HepG2 (cell line): Measurements from ENCODE around the gene SLIT1. TPM values are rescaled to one million over a fixed set of nuclear protein-coding genes. Genes with fewer than 3 reads are reported as not detected.

ENCODE experiments used
- ATAC-seq: fragments of 200-7000 bp; cut with Tn5 transposase; 3 replicates; pipeline ENCODE4 v1.9.1; 2020; ENCODE audit warnings: mild to moderate bottlenecking, moderate library complexity
- BruUV-seq: library from RNA; stranded (reverse); fragments of 400-500 nt; replicated peaks from 2 replicates; lab custom pipeline; 2021; lab: Mats Ljungman, UMichigan
- CTCF ChIA-PET: fragments of 300-600 bp; formaldehyde crosslinking; extraction: SDS; loops from one replicate; lab custom pipeline; 2021; ENCODE audit warnings: low total read pairs, inconsistent platforms, low intra/inter-chr PET ratio; lab: Yijun Ruan, JAX
- POLR2A ChIA-PET: fragments of 350-600 bp; sonication (Branson Sonifier 250); formaldehyde crosslinking; loops from one replicate; lab custom pipeline; 2020; ENCODE audit warnings: antibody characterized with exemption, inconsistent platforms; lab: Yijun Ruan, JAX
- DNase-seq: peaks from one replicate; pipeline ENCODE4 v3.0.0-alpha.2; 2015; ENCODE audit warnings: low spot score
- FAIRE-seq: peaks from 3 replicates; lab custom pipeline; 2011; peaks lifted over from hg19 to GRCh38; lab: Jason Lieb, UNC
- H2AFZ ChIP-seq: one replicate; pipeline ENCODE4 v1.6.1; 2011; ENCODE audit warnings: low read length, inconsistent platforms
- H3K27ac ChIP-seq: fragments of 300-600 bp; 3 replicates; pipeline ENCODE4 v1.8.0; 2011; ENCODE audit warnings: mixed run types, mild to moderate bottlenecking, mixed read lengths, low read length, inconsistent platforms; ENCODE audit not compliant: insufficient read depth; ENCODE audit errors: extremely low read length
- H3K27me3 ChIP-seq, 2 experiments: fragments of 200-600 bp in 1 of 2; 2 replicates in 1 of 2; 3 replicates in 1 of 2; pipeline versions ENCODE4 v1.6.0 to v1.8.0; 2011; ENCODE audit warnings: low read length in 2 of 2, mild to moderate bottlenecking in 2 of 2, moderate library complexity in 2 of 2, inconsistent platforms in 1 of 2; ENCODE audit not compliant: insufficient read depth in 2 of 2, control insufficient read depth in 1 of 2
- H3K36me3 ChIP-seq, 2 experiments: fragments of 200-600 bp in 1 of 2; replicated peaks in 1 of 2; 2 replicates in 1 of 2; 3 replicates in 1 of 2; pipeline versions ENCODE4 v1.5.1 to v1.8.0; 2011; ENCODE audit warnings: low read length in 2 of 2, inconsistent platforms in 1 of 2; ENCODE audit not compliant: insufficient read depth in 2 of 2, control insufficient read depth in 1 of 2
- H3K4me1 ChIP-seq: 2 replicates; pipeline ENCODE4 v1.5.1; 2012; ENCODE audit warnings: low read length, inconsistent platforms; ENCODE audit not compliant: insufficient read depth
- H3K4me2 ChIP-seq: 2 replicates; pipeline ENCODE4 v1.6.0; 2011; ENCODE audit warnings: low read depth, low read length, inconsistent platforms
- H3K4me3 ChIP-seq, 3 experiments: fragments of 200-600 bp in 1 of 3; sonication (generic), shearing (Covaris generic) in 1 of 3; replicated peaks in 1 of 3; 2 replicates each; pipeline ENCODE4 v1.5.1; 2011 to 2016; ENCODE audit warnings: low read length in 3 of 3, inconsistent platforms in 2 of 3, low read depth in 2 of 3, mild to moderate bottlenecking in 2 of 3, control low read depth in 1 of 3, mixed read lengths in 1 of 3; ENCODE audit not compliant: insufficient read depth in 1 of 3
- H3K79me2 ChIP-seq: one replicate; pipeline ENCODE4 v1.6.1; 2011; ENCODE audit warnings: low read length, inconsistent platforms; ENCODE audit not compliant: insufficient read depth
- H3K9ac ChIP-seq: 2 replicates; pipeline ENCODE4 v1.6.0; 2011; ENCODE audit warnings: mild to moderate bottlenecking, low read depth, low read length, inconsistent platforms; ENCODE audit not compliant: insufficient read depth
- H3K9me3 ChIP-seq: 2 replicates; pipeline ENCODE4 v1.5.1; 2012; ENCODE audit warnings: mild to moderate bottlenecking, low read length
- H4K20me1 ChIP-seq: 2 replicates; pipeline ENCODE4 v1.6.0; 2011; ENCODE audit warnings: inconsistent platforms, mild to moderate bottlenecking, low read length, moderate library complexity; ENCODE audit not compliant: insufficient read depth
- AKAP8 ChIP-seq: sonication (generic); formaldehyde crosslinking; IDR thresholded peaks from 2 replicates; pipeline ENCODE4 v1.5.1; 2020; ENCODE audit warnings: mild to moderate bottlenecking, missing genetic modification reagents
- CC2D1A ChIP-seq: sonication (generic); formaldehyde crosslinking; IDR thresholded peaks from 2 replicates; pipeline ENCODE4 v1.8.1; 2023; ENCODE audit warnings: mild to moderate bottlenecking, missing genetic modification reagents
- CSRNP2 ChIP-seq: sonication (generic); formaldehyde crosslinking; conservative IDR thresholded peaks from 2 replicates; pipeline ENCODE4 v1.8.0; 2022; ENCODE audit warnings: low read depth, missing genetic modification reagents
- MED13 ChIP-seq: sonication (generic); formaldehyde crosslinking; IDR thresholded peaks from 2 replicates; pipeline ENCODE4 v1.5.0; 2020; ENCODE audit warnings: missing genetic modification reagents
- MTA3 ChIP-seq: sonication (generic); formaldehyde crosslinking; IDR thresholded peaks from 2 replicates; pipeline ENCODE4 v1.4.0; 2020; ENCODE audit warnings: missing genetic modification reagents
- PAX8 ChIP-seq: sonication (generic); formaldehyde crosslinking; IDR thresholded peaks from 2 replicates; pipeline ENCODE4 v1.8.0; 2022; ENCODE audit warnings: mild to moderate bottlenecking, missing genetic modification reagents, borderline replicate concordance
- RFX5 ChIP-seq: IDR thresholded peaks from 2 replicates; pipeline ENCODE4 v1.6.1; 2011; ENCODE audit warnings: low read depth, low read length, improper control_type of control experiment
- SATB2 ChIP-seq: sonication (generic); formaldehyde crosslinking; IDR thresholded peaks from 2 replicates; pipeline ENCODE4 v1.5.0; 2020; ENCODE audit warnings: missing genetic modification reagents
- TRIM22 ChIP-seq: fragments of 450-650 bp; IDR thresholded peaks from 2 replicates; pipeline ENCODE4 v1.6.1; 2017
- ZNF274 ChIP-seq: sonication (generic); formaldehyde crosslinking; IDR thresholded peaks from 2 replicates; pipeline ENCODE4 v1.5.1; 2020; ENCODE audit warnings: mild to moderate bottlenecking, missing genetic modification reagents
- ZNF83 ChIP-seq: sonication (generic); formaldehyde crosslinking; IDR thresholded peaks from 2 replicates; pipeline ENCODE4 v1.4.0; 2020; ENCODE audit warnings: missing genetic modification reagents, mild to moderate bottlenecking, borderline replicate concordance
- WGBS: methylation state at CpG from one replicate; pipeline ENCODE4 v1.1.6; 2017; ENCODE audit warnings: low lambda C conversion rate; 5-methylcytosine and 5-hydroxymethylcytosine counted together
- in situ Hi-C: cut with HindIII; loops from 2 replicates; pipeline ENCODE4 v1.10.0; 2017; ENCODE audit warnings: low pct_unique_long_range_greater_than_20kb; ENCODE audit not compliant: extremely low pct_ligation_motif_present
- intact Hi-C: fragments of 100-400 bp; cut with micrococcal nuclease; formaldehyde crosslinking; loops from one replicate; pipeline ENCODE4 v1.10.0; 2022; ENCODE audit not compliant: unreplicated experiment
- polyA plus RNA-seq, 8 experiments: library from polyadenylated mRNA; depleted of rRNA in 3 of 8; stranded (reverse) in 7 of 8; unstranded in 1 of 8; fragments of >200 nt; fragmentation: Illumina TruSeq in 4 of 8; extraction: Trizol in 4 of 8; gene quantifications; 2 replicates each; pipeline versions ENCODE4 v1.2.1 to v1.2.3, GENCODE V29; 2011 to 2016; ENCODE audit warnings: low read depth in 4 of 8, missing spikeins in 1 of 8, mixed read lengths in 1 of 8; ENCODE audit not compliant: insufficient read depth in 1 of 8
- total RNA-seq, 5 experiments: library from RNA; depleted of rRNA; stranded (reverse); fragments of >200 nt; fragmentation: Illumina TruSeq; extraction: Trizol; gene quantifications; 2 replicates each; pipeline ENCODE4 v1.2.3, GENCODE V29; 2016; ENCODE audit warnings: low read depth in 1 of 5
- TF ChIP-seq, protein P1 (sequence below): sonication (generic); formaldehyde crosslinking; IDR thresholded peaks from 2 replicates; pipeline ENCODE4 v1.8.0; 2022; ENCODE audit warnings: low read depth, missing genetic modification reagents
- TF ChIP-seq, protein P2 (sequence below): sonication (generic); formaldehyde crosslinking; conservative IDR thresholded peaks from 2 replicates; pipeline ENCODE4 v1.4.0; 2020; ENCODE audit warnings: missing genetic modification reagents
- TF ChIP-seq, protein P3 (sequence below): sonication (generic); formaldehyde crosslinking; IDR thresholded peaks from 2 replicates; pipeline ENCODE4 v1.4.0; 2020; ENCODE audit warnings: missing genetic modification reagents
- TF ChIP-seq, protein P4 (sequence below): sonication (generic); formaldehyde crosslinking; IDR thresholded peaks from 2 replicates; pipeline ENCODE4 v1.5.0; 2020; ENCODE audit warnings: missing genetic modification reagents

Gene SLIT1
- total and polyA plus RNA-seq, 2 of the 13 experiments (the other 11 are each of a cell fraction or from before 2014, with no cell fraction given) = 0.09 to 0.33 TPM

GRCh38 chr10:97222326-97222961 is 36.7 kb upstream of the SLIT1 start:
- intact Hi-C loops = no loop called here
- no peaks in the 10 kb centered on the region for H3K4me1 ChIP-seq
- H3K9me3 ChIP-seq = no peaks in the 10 kb centered on the region
- WGBS = 92% methylated on average over 6 of the region's 6 CpGs
- in situ Hi-C loops = no loop called here
- POLR2A ChIA-PET = interaction anchor here (0.6 kb wide), 1 partner anchor 38 kb away, joined by 3 read pairs; no protein-coding TSS in a partner anchor
- no peak for FAIRE-seq
- DNase-seq = no peak
- H3K4me3 ChIP-seq = no peak overlapping the region
- peaks cover 4% of the 10 kb centered on the region in 2 experiments; a peak in 3 of 5 replicates for H3K36me3 ChIP-seq
- CTCF ChIA-PET = no interaction called here
- no peak overlapping the region for H2AFZ ChIP-seq
- H3K79me2 ChIP-seq = no peaks in the 10 kb centered on the region
- H3K4me2 ChIP-seq = no peak overlapping the region
- no peaks in the 10 kb centered on the region for H4K20me1 ChIP-seq
- ATAC-seq = no peak; the same call in 2 of the 3 replicates
- no peak overlapping the region for H3K9ac ChIP-seq
- no peak overlapping the region for H3K27ac ChIP-seq
- H3K27me3 ChIP-seq = no peaks in the 10 kb centered on the region
- BruUV-seq = no TSS peak
- TF ChIP-seq ZNF274 (CRISPR knock-in tag) (no peak), RFX5 (no peak), CC2D1A (CRISPR knock-in tag) (no peak), MED13 (CRISPR knock-in tag) (no peak), SATB2 (CRISPR knock-in tag) (no peak), PAX8 (no peak), TRIM22 (no peak), ZNF83 (no peak), MTA3 (CRISPR knock-in tag) (no peak), AKAP8 (CRISPR knock-in tag) (no peak), CSRNP2 (CRISPR knock-in tag) (no peak)
- TF ChIP-seq, protein P1, sequence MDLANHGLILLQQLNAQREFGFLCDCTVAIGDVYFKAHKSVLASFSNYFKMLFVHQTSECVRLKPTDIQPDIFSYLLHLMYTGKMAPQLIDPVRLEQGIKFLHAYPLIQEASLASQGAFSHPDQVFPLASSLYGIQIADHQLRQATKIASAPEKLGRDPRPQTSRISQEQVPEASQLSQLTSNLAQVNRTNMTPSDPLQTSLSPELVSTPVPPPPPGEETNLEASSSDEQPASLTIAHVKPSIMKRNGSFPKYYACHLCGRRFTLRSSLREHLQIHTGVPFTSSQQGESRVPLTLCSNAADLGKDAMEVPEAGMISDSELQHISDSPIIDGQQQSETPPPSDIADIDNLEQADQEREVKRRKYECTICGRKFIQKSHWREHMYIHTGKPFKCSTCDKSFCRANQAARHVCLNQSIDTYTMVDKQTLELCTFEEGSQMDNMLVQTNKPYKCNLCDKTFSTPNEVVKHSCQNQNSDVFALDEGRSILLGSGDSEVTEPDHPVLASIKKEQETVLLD (CRISPR knock-in tag) = no peak
- TF ChIP-seq, protein P2, sequence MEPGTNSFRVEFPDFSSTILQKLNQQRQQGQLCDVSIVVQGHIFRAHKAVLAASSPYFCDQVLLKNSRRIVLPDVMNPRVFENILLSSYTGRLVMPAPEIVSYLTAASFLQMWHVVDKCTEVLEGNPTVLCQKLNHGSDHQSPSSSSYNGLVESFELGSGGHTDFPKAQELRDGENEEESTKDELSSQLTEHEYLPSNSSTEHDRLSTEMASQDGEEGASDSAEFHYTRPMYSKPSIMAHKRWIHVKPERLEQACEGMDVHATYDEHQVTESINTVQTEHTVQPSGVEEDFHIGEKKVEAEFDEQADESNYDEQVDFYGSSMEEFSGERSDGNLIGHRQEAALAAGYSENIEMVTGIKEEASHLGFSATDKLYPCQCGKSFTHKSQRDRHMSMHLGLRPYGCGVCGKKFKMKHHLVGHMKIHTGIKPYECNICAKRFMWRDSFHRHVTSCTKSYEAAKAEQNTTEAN = no peak
- TF ChIP-seq, protein P3, sequence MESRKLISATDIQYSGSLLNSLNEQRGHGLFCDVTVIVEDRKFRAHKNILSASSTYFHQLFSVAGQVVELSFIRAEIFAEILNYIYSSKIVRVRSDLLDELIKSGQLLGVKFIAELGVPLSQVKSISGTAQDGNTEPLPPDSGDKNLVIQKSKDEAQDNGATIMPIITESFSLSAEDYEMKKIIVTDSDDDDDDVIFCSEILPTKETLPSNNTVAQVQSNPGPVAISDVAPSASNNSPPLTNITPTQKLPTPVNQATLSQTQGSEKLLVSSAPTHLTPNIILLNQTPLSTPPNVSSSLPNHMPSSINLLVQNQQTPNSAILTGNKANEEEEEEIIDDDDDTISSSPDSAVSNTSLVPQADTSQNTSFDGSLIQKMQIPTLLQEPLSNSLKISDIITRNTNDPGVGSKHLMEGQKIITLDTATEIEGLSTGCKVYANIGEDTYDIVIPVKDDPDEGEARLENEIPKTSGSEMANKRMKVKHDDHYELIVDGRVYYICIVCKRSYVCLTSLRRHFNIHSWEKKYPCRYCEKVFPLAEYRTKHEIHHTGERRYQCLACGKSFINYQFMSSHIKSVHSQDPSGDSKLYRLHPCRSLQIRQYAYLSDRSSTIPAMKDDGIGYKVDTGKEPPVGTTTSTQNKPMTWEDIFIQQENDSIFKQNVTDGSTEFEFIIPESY (CRISPR knock-in tag) = no peak
- TF ChIP-seq, protein P4, sequence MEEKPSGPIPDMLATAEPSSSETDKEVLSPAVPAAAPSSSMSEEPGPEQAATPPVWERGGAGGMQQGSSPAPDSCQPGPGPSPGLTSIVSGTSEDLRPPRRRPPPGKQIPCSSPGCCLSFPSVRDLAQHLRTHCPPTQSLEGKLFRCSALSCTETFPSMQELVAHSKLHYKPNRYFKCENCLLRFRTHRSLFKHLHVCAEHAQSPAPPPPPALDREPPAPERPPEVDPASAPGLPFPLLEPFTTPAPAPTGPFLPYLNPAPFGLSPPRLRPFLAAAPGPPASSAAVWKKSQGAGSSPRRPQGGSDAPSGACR (CRISPR knock-in tag) = no peak
